HG03558 (cell line): ENCODE measurements around the gene FUCA1.
"Not testable (repeated sequence)": the region's sequence is repeated elsewhere in the genome, so short reads cannot be mapped to it uniquely, and the experiment has no call there.

Experiments
- ATAC-seq: cut with Tn5 transposase; IDR thresholded peaks from one replicate; pipeline ENCODE4 v1.9.1; 2021; ENCODE audit warnings: moderate number of reproducible peaks; ENCODE audit not compliant: unreplicated experiment; ENCODE audit errors: extremely low read depth

Gene FUCA1

GRCh38 chr1:23845163-23845562 lies 22.9 kb downstream of the FUCA1 start:
- ATAC-seq = no peak

DNA sequence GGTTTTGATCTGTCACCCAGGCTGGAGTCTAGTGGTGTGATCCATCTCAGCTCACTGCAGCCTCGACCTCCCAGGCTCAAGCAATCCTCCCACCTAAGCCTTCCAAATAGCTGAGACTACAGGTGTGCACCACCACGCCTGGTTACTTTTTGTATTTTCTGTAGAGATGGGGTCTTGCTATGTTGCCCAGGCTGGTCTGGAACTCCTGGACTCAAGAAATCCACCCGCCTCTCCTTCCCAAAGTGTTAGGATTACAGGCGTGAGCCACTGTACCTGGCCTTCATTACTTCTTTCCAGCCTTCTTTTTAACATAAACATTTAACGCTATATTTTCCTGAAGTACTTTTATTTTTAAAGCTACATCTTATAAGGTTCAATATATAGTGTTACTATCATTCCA lies 24.4 kb downstream of the FUCA1 start:
- no peak for ATAC-seq

DNA sequence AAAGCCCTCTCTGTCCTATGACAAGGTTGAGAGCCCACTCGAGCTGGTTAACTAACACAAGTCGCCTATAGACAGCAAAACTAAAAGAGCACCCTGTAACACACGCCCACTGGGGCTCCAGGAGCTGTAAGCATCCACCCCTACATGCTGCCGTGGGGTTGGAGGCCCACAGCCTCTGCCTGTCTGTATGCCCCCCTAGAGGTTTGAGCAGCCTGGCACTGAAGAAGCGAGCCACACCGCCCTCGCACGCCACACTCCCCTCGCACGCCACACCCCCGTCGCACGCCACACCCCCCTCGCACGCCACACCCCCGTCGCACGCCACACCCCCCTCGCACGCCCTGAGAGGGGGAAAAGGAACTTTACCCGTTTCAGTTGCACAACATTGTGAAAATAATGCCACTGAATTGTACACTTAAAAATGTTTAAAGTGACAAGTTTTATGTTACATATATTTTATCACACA lies 29.7 kb downstream of the FUCA1 start:
- no peak for ATAC-seq

- no peak for ATAC-seq
These were observed 30.2 kb downstream of the FUCA1 start for GRCh38 chr1:23837908-23838307.

- ATAC-seq = no peak
These were observed 32.1 kb downstream of the FUCA1 start for GRCh38 chr1:23836037-23836436.

- ATAC-seq = not testable (repeated sequence)
These were observed 33.9 kb downstream of the FUCA1 start for GRCh38 chr1:23834156-23834555.

GRCh38 chr1:23827717-23828116 lies 40.4 kb downstream of the FUCA1 start:
- ATAC-seq = no peak

- not testable (repeated sequence) for ATAC-seq
These were observed 41.5 kb downstream of the FUCA1 start for GRCh38 chr1:23826590-23826989.

GRCh38 chr1:23825762-23826522 lies 42.1 kb downstream of the FUCA1 start:
- no peak for ATAC-seq

GRCh38 chr1:23825076-23825761 lies 42.9 kb downstream of the FUCA1 start, which contains the start of gene HMGCL:
Gene HMGCL, minus strand, starts transcription at chr1:23825429. Its CDS starts 14 bp downstream, at chr1:23825415.
- ATAC-seq = no peak

DNA sequence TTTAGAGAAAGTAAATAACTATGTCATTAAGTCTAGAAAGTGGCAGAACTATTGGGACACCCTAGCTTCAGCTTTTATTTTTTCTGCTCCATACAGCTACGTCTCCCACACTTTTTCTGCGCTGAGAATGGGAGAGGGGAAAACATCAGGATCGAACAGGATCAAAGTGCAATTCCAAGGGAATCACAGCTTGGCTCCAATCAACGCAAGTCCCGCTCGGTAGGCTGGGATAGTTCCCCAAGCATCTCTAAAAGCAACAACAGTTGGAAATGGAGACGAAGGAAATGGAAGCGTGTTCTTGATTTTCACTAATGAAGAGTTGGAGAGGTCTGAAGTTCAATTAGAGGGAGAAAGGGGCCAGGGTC lies 43.4 kb downstream of the FUCA1 start:
- ATAC-seq = no peak

DNA sequence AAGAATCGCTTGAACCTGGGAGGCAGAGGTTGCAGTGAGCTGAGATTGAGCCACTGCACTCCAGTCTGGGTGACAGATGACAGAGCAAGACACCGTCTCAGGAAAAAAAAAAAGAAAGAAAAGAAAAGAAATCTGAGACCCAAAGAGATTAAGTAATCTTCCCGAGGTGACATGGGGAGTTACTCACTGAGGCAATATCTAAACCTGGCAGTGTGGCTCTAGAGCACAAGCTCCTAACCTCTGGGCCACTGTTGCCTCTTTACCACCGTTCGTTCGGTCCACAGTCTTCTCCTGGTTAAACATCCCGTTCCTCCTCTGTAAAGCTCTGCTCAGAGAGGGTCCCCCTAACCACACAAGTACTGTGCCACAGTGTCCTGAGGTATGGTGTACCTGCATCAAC lies 44.3 kb downstream of the FUCA1 start:
- no peak for ATAC-seq

DNA sequence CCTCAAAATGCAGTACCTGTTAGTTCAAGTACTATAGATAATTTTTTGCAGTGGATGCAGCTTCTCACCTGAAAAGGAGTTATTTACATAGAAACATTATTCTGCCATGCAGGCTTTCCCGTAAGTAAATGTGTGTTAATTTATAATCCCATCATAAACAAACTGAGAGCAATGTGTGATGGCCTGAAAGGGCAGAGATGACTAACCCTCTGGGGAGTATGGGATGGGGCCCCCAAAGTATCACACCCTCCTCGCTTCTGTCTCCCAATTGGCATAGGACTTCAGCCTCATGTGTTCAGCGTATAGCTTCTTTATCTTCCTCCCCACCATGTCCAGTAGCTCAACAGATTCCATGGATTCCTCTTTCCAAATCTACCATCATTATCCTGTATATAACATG lies 50.5 kb downstream of the FUCA1 start:
- no peak for ATAC-seq

GRCh38 chr1:23816906-23817305 lies 51.2 kb downstream of the FUCA1 start:
- no peak for ATAC-seq

GRCh38 chr1:23816361-23816760 lies 51.7 kb downstream of the FUCA1 start:
- ATAC-seq = no peak

DNA sequence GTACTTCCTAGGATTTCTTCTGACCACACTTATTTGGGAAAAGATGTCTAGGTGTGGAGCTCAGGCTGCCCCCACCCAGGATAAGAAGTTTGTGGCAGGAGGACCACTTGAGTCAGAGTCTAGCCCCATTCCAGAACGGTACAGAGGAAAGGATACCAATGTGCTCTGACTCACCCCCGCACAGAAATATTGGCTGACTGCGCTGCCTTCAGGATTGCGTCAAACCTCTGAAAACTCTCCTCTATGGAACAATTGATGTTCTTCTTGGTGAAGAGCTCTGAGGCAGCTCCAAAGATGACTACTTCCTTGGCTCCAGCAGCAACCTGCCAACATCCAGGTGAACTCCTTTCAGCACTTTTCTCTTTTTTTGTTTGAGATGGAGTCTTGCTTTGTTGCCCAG lies 54.1 kb downstream of the FUCA1 start:
- ATAC-seq = no peak

DNA sequence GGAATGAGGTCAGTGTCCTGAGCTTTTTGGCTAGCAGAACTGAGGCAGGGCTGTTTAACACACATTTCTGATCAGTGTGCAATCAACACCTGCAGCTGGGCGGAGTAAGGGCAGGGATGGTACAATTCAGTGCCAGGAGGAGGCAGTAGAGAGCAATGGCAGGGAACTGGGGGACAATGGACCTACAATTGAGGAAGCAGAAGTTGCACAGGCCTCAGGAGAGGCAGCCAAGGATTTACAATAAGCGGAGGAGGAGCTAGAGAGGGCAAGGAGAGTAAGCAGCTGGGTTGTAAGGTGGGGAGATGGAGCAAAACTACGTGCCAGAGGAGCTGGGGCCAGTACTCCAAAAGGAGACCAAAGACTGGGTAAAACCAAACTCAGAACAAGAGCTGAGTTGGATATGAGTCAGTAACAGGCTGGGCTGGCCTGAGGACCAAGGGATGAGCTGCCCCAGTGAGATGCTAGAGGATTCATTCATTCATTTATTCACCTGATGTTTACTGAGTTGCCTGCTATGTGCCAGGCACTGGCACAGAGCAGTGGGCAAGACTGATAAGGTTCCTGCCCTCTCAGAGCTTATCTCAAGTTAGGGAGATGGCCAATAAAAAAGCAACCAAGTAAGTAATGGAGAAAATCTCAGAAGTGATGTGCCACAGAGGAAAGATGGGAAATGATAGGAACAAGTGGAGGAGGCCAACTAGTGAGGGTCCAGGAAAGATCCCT lies 57.1 kb downstream of the FUCA1 start:
- ATAC-seq = no peak

DNA sequence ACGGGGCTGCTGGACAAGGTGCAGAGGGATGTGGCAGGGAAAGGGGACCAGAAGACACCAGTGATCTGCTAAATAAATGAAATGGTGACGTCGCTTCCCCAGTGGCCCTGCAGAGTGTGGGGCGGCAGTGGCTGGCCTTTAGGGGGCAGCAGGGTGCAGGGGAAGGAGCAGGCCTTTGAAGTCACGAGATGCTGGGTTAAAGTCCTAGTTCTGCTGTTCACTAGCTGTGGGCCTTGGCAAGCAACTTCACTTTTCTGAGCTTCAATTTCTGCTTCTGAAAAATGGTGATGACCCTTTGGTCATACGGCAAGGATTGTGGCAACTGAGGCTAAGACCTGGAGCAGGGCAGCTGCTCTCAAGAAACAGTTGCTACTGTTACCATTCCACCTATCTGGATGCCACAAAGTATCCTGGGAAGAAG lies 58.3 kb downstream of the FUCA1 start:
- ATAC-seq = no peak

- no peak for ATAC-seq
These were observed 60.6 kb downstream of the FUCA1 start for GRCh38 chr1:23807453-23807852.

GRCh38 chr1:23806280-23806679 lies 61.8 kb downstream of the FUCA1 start:
- ATAC-seq = no peak

- no peak for ATAC-seq
These were observed 63.1 kb downstream of the FUCA1 start for GRCh38 chr1:23805025-23805424.
